MM.1S (cell line): ENCODE data around the gene GALNT9.

Source experiments
- CTCF ChIP-seq: fragments of 300-600 bp; sonication (generic); IDR thresholded peaks from 2 replicates; pipeline ENCODE4 v1.5.1; 2016; ENCODE audit warnings: antibody characterized with exemption, low read length, mixed read lengths
- EZH2 ChIP-seq: fragments of 300-600 bp; sonication (generic); optimal IDR thresholded peaks from 2 replicates; pipeline ENCODE3; 2017; ENCODE audit warnings: low read depth, mild to moderate bottlenecking, antibody characterized with exemption, low read length, mixed read lengths

GRCh38 chr12:132222808-132223173 is 106.6 kb downstream of the GALNT9 start:
- TF ChIP-seq CTCF (no peak), EZH2 (no peak)
